ENCODE measurements around the gene AKR1E2.

DNA sequence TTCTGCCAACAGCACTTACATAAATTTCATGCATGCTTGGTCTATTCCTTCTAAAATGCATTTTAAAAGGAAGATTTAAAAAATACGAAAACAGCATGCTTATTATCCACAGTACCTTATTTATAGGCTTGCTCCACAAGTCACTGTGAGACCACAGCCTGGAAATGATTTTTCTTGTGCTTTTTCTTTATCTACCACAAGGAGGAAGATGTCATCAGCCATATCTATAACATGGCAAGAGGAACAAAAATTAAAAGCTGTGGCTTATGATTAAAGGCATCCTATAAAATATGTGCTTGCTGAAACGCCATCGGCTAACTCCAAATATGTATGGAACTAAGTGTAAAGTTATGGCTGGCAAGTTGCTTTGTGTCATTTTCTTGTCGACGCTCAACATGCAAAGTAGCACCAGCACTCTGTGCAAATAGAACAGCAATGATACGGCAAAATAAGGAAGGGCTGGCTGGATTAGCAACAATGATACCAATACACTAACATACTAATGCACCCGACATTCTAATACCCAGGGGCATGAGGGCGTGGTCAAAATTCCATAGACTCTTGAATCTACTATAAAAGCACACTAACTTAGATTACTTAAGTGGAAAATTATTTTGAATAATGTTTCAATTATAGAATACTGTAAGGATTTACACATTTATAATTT lies 41.2 kb upstream of the AKR1E2 start:
- TF ChIP-seq POLR2A (IDR thresholded peaks at IDR 0.05; ENCODE audit: low read length): no peak
- TF ChIP-seq GATA1 (IDR thresholded peaks at IDR 0.05; ENCODE audit: low read depth, low read length): no peak

All from erythroblast (primary cell).